ENCODE measurements around the gene ABCB9.
"Not testable (repeated sequence)": the region's sequence is repeated elsewhere in the genome, so short reads cannot be mapped to it uniquely, and the experiment has no call there.

ABCB9 gene

DNA sequence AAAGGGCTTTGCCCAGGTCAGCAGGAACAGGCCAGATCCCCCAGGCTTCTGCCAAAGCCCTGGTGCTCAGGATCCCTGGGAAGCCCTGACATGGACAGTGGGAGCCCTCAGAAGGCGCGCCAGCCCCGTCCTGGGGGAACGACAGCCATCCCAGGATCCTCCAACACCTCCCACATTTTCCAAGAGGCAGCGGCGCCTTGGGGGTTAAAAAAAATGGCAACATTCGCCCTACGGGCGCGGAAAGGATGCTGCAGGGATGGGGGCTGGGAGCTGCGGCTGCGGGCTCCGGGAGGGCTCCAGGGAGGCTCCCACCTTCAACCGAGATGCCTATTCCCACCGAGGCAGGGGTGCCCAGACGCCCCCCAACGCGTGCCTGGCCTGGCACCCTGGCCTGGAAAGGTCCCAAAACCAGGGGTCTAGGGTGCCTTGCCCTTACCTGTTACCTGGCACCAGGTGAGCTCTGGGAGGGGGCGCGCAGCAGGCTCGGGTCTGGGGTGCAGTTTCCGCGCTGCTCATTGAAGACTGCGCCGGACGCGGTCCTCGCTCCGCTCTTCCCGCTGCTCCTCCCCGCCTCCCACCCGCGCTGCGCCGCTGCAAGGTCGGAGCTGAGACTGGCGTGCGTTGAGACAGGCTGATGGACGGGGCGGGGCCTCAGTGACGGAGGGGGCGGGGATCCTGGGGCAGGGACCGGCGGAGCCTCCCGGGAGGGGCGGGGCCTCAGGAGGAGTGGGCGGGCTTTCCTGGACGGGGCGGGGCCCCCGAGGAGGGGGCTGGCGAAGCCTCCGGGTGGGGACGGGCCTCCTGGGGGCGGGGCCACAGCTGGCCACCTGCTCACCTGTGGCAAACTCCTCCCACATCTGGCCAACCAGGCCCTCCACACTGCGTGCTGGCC is at the start of gene ABCB9:
ABCB9 (minus strand) TSS at position 613 of the 892 bp plus-strand sequence. CDS start 6,228 bp downstream, outside the sequence.
- ATAC-seq, result peak; percentile 94 to 96

DNA sequence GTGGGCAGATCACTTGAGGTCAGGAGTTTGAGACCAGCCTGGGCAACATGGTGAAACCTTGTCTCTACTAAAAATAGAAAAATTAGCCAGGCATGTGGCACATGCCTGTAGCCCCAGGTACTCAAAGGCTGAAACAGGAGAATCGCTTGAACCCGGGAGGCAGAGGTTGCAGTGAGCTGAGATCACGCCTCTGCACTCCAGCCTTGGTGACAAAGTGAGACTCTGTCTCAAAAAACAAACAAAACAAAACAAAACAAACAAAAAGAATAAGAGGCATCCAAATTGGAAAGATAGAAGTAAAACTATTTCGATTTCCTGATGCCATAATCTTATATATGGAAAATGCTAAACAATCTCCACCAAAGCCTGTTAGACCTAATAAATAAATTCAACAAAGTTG is 48.2 kb upstream of the ABCB9 start:
- not testable (repeated sequence) for ATAC-seq

DNA sequence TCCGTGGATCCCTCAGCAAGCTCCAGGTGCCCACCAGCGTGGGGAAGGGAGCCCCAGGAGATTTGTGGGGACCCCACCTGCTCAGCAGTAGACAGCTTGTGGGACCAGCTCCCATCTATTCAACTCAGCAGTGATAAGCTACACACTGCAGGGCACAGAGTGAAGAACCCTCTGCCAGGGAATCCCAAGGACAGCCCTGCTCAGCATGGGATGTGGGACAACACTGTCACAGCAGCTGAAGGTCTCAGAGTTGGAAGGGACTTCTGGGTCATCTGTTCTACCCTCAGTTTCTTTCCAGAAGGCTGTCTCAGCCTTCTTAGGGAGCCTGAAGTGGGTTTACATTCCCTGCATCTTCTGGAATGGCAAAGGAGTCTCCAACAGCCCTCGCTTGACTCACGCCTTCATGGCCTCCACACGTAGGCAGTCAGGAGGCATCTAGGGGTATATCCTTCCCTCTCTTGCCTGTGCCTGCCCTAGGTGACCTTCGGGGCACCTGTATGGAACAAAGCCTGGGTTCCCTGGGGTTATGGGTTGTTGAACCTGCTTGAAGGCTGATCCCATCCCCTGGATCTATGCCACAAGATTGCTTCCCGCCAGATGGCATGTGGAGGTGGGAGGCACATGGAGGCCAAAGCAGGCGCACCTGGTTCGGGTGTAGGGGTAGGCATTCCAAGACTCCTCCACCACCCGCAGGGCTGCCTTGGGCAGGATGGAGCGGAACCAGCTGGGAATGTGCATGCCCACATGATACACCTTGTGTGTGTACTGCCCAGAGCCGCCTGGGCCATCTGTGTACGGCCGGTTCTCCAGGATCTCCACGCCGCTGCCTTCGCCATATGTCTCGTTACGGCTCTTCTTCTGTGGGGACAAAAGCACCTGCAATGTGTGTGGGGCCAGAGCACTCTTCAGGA is 47.2 kb upstream of the ABCB9 start:
- ATAC-seq, result no peak

DNA sequence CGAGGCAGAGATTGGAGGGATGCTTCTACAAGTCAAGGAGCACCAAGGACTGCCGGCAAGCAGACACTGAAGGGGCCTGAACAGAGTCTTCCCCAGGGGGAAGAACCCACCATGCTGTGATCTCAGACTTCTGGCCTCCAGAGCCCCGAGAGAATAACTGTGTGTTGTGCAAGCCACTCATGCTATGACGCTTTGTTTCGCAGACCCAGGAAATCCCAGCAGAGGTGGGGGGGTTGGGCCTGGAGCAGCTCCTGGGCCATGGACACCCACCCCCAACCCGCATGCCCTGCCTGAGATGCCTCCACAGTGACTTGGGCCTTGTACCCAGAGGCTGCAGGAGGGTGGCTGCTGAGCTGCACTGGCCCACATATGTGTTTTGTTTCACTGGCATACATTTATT is 45.4 kb upstream of the ABCB9 start:
- ATAC-seq, result no peak

DNA sequence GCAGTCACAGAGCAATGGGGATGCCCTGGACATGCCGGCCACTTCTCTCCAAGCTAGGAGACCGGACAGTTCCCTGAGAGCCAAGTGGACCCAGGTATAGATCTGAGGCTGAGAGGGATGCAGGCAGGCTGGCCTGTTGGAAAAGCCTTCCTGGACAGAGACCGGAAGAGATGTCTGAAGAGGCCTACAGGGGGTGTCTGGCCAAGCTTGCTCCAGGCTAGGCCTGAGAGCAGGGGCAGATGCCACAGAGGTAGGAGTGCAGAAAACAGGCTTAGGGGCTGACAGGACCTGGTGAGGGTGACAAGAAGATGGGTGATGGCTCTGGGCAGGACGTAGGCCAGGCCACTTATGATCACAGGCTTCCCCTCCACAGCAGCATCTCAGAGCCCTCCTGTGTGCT is 44.4 kb upstream of the ABCB9 start:
- ATAC-seq, result no peak

DNA sequence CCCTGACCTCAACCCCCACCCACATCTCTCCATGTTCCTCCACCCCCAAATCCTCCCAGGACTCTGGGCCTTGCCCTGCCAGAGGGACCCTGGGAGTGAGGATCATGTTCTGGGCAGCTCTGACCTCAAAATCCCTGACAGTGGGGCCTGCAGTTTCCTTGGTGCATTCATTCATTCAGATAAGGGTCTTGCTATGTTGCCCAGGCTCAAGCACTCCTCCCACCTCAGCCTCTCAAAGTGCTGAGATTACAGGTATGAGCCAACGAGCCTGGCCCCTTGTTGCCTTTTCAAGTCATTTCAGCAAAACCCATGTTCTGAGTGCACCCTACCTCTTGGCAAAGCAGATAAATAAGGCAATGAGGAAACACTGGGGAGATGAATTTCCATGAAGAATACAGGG is 43.8 kb upstream of the ABCB9 start:
- ATAC-seq, result no peak

DNA sequence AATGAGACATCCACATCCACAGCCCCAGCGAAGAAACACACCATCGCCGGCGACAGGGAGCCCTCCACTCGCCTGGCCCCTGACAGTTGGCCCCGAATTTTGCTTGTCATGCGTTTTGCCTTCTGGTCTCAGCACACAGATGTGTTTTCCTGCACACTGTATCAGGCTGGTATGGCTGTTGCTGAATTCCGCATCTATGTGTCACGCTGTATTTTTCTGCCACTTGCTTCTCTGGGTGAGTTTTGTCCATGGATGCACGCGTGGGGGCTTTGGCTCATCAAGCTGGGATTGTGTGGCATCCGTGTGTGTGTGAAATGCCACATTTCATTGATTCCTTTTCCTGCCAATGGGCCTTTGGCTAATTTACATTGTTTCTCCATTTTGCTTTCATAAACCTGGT is 40.7 kb upstream of the ABCB9 start:
- ATAC-seq, result no peak

DNA sequence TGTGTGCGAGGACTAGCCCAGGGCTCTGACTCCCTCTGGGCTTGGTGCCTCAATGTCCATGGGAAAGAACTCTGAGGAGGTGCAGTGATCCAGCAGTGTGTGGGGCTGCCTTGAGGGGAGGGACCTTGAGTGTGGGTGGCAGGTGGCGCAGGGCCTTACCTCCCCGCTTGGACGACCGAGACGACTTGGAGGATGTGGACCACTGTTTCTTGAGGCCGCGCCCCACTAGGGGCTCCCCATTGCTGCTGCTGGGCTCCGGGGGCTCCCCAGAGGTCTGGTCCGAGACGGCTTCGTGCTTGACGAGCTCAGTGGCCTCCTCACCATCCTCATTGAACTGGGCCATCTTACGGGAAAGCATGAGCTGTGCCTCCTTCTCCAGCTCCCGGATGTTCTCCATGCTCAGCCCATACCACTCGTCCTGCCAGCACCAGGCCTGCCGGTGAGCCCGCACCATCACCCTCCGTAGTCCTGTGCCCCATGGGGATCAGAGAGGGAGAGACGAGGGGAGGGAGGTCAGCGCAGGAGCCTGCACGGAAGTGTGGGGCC is 38.9 kb upstream of the ABCB9 start:
- no peak for ATAC-seq

DNA sequence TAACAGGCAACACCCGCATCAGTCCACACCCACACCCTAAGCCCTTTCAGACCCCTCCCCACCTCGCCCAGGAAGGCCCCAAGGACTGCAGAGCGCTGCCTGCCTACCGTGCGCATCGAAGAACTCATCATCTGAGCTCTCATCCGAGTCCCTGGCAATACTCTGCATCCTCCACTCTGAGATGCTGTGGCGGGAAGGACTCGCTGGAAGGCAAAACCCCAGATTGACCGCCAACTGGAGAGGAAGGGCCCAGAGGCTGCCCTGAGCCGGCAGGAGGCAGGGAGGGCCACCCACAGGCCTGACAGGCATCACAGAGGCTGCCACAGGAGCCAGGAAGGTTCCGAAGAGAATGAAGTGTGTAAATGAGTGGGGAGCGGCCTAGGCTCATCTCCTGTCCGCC is 38.0 kb upstream of the ABCB9 start:
- no peak for ATAC-seq

DNA sequence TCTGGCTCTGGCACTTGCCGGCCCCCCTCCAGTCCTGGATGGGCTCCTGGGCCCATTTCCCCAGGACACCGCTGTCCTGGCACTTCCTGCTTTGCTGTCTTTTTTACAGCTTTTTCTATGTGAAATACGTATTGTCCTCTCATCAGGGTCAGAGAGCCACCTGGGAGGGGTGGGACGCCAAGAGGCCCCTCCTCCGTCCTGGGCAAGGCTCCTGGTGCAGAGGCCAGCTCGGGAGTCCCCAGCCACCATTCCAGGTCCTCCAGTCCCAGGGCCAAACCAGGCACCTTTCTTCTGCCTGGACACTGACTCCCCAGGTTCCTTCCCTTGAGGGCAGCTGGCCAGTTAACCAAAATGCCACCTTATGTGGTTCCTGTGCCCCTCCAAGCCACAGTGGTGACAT is 37.0 kb upstream of the ABCB9 start:
- ATAC-seq, result no peak

DNA sequence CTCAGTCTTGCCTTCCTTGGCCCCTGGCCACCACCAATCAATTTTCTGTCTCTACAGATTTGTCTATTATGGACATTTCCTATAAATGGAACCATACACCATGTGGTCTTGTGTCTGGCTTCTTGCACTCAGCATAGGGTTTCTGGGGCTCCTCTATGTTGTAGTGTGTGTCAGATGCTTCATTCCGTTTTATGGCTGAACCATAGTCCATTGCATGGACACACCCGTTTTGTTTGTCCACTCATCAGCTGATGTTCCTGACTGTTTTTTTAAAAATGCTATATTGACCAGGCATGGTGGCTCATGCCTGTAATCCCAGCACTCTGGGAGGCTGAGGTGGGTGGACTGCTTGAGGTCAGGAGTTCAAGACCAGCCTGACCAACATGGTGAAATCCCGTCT is 35.2 kb upstream of the ABCB9 start:
- ATAC-seq, result no peak

DNA sequence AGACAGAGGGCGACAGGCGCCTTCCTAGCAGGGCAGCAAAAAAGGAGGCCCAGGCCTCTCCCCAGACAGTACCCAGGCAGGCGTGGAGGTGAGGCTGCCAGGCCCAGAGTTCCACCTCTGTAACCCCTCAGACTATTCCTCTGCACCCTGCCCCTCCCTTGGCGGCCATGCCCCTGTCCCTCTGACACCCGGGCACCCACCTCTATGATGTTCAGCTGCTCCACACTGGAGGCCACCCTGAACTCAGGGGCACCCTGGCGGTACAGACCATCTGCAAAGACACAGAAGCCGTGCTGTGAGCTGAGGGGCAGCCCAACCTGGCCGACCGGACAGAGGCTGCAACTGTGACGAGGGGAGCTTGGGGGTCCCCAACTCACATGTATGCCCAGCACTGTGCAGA is 34.3 kb upstream of the ABCB9 start:
- no peak for ATAC-seq

DNA sequence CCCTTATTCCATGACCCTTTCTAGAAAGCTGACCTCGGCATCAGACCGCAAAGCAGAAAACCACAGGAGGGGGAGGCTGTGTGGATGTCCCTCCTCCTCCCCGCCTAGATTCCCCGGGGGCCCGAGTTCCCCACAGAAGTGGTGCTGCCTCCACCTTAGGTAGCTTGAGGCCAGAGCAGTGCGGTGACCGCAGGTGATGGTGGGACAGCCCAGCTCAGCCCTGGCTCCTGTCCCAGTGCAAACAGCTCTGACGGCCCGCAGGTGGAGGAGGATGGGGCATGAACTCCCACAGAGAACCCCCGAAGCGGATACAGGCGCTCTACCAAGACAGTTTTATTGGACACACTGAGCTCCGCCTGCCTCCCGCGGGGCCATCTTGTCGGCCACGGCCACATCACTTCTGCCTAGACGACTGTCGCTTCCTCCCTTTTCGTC is 33.7 kb upstream of the ABCB9 start:
- no peak for ATAC-seq

DNA sequence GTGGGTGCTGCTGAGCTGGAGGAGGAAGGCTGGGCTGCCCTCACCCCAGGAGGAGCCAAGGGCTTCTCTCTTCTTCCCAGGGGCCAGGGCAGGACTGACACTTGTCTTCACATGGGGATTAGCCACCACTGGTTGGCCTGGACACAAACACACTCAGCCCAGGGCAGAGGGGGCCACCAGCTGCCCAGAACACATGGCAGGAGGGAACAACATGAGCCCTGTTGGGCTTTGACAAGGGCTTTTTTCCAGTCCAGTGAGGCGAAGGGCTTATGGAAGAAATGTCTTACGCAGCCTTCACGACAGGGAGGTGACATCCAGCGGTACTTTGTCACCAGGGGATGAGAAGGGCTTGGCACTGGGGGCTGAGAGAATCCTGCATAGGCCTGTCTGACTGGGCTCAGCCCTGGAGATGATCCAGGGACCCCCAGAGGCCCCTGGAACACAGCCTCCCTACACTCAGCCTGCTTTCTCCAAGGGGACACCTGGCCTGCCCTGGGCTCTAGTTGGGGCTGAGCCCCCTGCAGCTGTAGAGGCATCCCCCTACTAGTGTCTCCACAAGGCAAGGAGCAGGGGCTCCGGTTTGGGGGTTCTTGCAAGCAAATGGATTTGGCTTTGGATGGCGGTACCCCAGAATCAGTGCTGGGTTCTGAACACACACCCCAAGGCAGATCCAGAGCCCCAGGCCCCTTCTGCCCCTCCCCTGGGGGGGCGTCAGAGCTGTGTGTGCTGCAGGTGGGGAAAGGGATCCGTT is 33.1 kb upstream of the ABCB9 start:
- no peak for ATAC-seq

DNA sequence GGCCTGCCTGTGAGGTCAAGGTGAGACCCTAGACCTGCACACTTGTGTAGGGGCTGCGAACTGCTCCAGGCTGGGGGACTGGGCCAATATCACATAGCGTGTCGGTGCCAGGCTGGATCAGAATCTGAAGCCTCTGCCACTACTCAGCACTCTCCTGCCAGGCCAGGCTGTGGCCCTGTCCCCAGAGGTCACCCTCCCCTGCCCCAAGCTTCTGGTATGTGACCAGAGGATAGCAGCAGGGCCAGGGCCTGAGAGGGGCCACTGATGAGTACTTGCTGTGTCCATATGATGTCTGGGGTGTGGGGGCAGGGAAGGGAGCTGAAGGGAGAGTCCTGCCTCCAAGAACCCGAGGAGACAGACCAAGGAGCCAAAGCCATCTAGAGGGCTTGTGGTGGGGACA is 32.1 kb upstream of the ABCB9 start:
- no peak for ATAC-seq

DNA sequence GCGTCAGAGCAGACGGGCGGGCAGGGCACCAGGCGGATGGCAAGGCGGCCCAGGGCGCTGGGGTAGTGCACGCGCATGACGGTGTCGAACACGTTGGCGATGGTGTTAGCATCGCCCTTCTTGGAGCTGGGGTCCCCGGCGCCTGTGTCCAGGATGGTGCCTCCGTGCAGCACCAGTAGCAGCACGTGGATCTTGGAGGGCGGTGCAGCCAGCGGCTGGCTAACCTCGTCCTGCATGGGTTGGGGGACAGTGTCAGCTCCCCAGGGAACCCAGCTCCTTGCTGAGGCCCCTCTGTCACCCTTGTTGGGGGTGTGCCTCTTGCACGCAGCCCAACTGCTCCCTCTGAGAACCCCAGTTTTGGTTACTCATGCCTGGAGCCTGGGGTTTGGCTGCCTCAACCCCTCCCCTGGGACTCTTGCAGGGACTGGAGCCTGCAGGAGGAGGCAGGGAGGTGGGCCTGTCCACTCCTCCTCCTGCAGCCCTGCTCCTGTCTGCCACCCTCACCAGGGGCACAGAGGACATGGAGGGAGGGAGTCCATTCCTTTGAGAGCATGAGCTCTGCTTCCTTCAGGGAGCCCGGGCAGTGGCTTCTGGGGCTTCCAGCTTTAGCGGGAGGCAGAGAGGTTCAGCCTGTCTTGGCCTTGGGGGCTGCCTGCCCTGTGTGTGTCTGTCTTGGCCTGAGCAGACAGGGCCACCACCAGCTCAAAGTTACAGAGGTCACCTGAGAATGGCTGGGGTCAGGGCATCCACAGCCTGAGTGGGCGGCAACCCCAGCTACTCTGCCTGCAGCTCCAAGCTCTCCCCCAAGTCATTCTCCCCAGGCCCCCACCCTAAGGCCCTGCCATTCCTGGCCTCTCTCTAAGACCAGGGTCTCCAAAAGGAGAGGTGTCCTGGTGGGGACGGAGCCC is 31.3 kb upstream of the ABCB9 start:
- no peak for ATAC-seq

DNA sequence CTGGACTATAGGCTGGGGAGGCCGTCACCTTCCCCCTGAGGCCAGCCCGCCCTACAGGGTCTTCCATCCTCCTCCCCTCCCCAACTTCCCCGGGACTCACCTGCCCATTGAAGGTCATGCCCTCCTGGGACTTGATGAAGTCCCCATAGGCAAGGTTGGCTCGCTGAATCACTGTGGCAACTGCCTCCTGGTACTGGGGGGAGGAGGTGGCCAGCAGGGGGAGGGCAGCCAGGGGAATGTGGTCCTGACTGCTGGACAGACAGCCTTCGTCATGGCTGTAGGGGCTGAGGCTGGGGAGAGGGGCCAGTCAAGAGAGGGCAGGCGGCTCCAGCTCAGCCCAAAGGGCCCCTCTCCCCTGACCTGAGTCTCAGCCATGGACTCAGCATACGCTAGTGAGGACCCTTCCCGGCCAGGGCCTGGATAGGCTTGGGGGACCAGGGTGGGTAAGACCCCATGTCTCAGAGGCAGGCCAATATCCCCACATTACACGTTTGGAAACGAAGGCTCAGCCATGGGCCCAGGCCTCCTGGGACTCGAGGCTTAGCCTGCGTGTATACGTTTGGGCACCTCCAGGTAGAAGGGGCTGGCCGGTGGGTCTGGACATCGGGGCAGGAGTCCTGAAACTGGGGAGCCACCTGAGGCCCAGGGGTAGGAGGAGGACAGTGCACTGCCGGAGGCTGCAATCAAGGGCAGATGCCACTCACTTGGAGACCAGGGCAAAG is 30.5 kb upstream of the ABCB9 start:
- no peak for ATAC-seq

DNA sequence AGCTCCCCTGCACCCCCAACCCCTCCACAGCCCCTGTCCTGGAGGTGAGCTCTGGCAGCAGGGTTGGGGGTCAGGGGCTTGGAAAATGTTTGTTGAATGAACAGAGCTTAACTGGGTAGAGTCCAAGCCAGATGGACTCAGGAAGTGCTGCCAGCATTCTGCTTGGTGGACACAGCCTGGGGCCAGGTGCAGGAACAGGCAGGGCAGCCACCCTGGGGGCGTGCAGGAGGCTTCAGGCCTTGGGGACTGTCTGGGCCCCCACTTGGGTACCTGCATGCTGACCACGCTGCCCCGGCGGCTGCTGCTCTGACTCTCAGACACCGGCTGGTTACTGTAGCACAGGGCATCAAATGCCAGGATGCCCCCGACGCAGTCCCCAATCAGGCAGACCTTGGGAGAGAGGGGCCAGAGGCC is 29.9 kb upstream of the ABCB9 start:
- no peak for ATAC-seq

DNA sequence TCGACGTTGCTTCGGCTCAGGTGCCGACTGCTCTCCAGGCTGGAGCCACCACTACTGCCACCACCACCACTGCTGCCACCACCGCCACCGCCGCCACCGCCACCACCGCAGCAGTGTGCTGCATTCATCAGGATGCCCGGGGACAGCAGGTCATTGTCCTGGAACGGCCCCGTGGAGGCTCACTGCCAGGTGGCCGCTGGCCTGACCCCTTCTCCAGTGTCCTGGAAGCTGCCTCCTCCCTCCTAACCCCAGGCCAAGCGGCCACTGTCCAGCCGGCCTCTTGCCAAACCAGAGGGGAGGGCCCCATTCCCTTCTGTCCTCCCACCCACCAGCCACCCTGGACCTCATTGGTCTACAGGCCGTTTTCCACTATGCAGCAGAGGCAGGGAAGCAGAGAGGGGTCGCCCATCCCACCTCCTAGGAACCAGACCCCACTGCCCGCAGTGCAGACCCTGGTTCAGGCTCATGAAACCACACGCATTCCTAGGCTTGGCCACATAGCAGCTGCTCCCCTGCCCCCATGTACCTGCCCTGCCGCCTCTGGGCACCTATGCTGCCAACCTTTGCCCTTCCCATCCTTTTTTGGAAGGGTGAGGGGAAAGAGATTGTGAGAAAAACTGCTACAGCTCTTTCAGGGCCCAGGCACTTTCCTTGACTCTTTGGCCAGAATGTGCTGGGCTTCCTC is 29.4 kb upstream of the ABCB9 start:
- ATAC-seq, result no peak
